GM18498 (cell line): ENCODE data around the gene KIF5B.
A peak's percentile ranks its signal among the peaks of the same experiment; 100 is the strongest.
"Not testable (repeated sequence)": the region's sequence is repeated elsewhere in the genome, so short reads cannot be mapped to it uniquely, and the experiment has no call there.

Source experiments
- ATAC-seq: cut with Tn5 transposase; IDR thresholded peaks from one replicate; pipeline ENCODE4 v1.9.1; 2021; ENCODE audit warnings: mild to moderate bottlenecking, moderate library complexity; ENCODE audit not compliant: unreplicated experiment

The KIF5B gene

DNA sequence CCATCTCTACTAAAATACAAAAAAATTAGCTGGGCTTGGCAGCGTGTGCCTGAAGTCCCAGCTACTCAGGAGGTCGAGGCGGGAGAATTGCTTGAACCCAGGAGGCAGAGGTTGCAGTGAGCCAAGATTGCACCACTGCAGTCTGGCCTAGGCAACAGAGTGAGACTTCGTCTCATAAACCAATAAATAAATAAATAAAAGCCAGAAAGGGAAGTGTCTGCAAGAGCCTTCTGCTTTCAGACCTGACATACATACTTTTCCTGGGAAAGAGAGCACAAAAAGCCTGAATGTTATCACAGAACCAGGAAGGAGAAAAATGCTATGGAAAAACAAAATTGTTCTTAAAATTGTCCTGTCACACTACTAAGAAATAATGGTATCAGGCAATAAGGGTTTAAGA lies 4.1 kb upstream of the KIF5B start:
- ATAC-seq, result no peak

DNA sequence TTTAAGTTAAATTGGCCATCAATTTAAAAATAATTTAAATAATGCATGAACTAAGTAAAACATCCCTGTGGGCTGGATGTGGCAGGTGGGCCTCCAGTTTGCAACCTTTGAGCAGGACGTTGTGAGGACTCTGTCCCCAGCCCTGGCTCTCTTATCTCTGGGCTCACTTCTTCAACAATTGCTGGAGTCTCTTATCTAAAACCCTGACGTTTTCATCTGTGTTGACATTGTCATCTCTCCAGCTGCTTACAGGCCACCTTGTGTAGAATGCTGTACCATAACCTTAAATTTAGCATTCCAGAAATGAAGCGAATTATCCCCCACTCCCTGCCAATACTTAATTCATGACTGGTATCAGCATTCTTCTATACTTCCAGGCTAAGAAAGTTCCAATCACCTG lies 3.2 kb upstream of the KIF5B start:
- ATAC-seq, result no peak

DNA sequence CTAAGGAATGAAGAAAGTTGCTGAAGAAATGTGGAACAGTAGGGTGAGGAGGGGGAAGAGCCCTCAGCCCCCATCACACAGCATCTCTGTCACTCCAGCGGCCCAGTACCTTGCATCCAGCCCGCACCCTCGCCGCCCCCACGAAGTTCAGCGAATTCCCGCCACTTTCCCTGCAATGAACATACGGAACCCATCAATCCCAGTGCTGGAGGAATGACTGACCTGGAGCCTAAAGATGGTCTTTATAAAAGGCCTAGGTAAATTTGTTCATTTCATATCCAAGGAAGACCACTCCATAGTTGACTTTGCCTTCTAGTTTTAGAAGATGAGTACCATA lies 779 bp upstream of the KIF5B start:
- no peak for ATAC-seq

DNA sequence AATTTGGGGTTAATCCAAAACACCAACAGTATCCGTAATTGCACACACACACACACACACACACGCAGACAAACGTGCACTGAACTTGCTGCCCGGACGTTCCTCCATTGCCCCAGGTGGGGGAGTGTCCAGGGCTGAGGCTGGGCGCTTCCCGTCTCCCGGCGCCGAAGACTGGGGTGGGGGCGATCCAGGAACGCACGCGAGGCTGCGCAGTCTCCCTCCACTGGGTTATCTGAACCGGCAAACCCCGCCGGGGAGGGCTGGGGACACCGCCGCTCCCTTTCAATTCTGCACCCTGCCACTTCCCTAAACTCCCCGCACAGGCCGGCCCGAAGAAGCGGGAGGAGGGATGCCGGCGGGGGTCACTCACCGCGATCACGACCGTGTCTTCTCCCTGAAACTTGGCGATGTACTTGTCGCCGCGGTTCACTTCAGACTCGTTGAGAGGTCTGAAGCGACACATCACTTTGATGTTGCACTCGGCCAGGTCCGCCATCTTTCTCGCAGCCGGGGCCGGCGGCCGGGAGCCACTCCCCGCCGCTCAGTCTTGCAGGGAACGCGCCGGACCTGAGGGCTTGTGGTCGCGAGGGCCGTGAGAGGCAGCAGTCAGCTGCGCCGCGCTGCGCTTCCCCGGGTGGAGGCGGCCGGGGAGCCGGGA lies 618 bp downstream of the KIF5B start:
- ATAC-seq, result peak; percentile 60

DNA sequence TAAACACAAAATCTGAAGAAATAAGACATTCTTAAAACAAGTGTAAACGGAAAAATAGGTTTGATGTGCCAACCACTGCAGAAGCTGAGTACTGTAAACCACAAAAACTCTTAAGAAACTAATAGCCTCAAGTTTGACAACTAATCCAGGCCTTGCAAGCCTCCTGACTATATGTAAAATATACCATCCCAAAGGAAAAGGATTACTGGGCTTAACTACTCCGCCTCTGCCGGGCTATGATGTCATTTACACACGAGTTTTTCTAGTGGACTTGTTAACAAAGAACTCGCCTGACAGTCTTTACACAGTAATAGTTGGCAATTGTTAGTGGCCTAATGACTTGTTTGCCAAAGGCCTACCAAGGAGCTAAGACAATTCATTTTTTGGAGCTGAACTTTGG lies 2.1 kb downstream of the KIF5B start:
- no peak for ATAC-seq

DNA sequence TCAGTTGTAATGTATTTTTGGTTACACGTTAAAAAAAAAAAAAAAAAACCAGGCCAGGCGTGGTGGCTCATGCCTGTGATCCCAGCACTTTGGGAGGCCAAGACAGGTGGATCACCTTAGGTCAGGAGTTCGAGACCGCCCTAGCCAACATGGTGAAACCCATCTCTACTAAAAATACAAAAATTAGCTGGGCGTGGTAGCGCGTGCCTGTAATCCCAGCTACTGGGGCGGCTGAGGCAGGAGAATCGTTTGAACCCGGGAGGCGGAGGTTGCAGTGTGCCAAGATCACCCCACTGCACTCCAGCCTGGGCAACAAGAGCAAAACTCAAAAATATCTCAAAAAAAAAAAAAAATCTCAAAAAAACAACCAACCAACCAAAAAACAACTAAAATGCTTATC lies 2.8 kb downstream of the KIF5B start:
- ATAC-seq, result not testable (repeated sequence)

DNA sequence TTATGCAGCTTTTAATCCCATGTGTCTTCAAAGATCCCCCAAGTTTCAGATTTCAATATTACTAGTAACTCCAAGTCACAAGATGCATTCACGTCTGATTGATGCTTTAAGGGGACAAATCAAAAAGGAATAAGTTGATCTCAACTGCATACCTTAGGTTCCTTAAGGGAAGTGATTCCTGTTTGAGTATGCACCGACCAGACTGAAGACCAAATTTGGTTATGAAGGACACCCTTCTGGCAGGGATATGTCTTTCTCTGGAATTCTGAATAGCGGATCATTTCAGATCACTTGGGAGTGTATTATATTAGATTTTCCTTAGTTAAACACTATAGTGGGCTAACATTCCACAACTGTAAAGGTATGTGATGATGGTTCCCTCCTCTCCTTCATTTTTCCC lies 4.3 kb downstream of the KIF5B start:
- ATAC-seq, result no peak

DNA sequence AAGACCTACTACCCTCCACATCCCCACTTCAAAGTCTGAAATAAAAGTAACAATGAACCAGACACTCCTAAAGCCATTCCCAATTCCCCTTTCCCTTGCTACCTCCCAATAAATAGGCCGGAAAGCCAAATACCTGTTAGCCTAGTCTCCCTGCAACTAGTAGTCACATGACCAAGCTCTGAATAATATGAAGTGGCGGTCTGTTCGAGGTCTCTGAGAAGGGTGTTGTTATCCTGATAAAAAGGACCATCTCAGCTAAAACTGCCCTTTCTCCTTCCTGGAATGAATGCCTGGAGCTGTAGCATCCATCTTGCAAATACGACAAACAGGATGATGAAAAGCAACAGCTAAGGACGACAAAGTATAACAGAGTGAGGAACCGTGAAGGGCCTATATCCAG lies 6.0 kb downstream of the KIF5B start:
- no peak for ATAC-seq

DNA sequence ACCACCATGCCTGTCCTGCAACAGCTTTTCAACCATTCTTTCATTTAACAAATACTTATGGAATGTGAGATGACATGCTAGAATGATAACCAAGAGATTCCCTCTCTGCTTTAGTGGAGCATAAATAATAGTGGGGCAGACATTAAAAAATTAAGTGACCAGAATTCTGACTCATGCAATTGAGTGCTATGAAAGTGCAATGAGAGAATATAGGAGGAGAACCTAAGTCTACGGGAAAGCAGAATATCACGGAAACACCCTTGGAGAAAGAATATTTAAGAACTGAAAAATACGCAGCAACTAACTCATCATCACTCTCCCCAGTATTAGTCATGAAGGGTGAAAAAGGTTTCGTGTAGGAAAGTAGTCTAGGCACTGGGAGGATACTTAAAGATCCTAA lies 7.1 kb downstream of the KIF5B start:
- ATAC-seq, result no peak

DNA sequence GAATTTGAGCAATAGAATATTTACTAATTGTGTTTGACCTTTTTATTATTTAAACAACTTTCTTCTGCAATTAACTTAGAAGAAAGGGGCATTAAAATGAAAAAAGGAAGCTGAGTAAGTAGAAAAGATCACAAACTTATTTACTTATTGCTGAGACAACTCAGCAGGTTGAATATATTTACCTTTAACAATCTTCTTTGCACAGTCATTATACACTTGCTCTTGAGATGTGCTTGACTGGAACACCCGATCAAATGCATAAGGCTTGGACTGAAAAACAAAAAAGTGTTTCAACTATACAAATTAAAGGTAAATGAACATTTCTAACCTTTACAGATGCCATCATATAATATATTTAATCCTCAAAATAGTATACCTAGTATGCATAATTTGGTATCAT lies 7.9 kb downstream of the KIF5B start:
- ATAC-seq, result no peak

DNA sequence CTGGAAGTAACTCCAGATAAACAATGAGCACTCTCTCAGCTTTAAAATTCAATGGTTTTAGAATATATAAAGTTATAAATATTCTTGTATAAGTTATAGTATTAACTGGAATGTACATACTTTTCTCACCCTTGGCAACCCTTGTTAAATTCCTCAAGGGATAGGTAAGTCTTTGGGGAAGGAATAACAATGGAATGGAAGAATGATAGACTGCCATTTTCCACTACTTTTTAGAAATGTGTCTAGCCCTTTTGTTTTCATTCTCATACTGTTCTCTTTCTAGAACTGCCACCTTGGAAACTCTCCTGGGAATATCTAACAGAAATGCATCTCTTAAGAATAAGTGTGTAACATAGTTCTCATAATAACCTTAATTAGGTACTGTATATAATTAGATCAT lies 8.3 kb downstream of the KIF5B start:
- no peak for ATAC-seq

DNA sequence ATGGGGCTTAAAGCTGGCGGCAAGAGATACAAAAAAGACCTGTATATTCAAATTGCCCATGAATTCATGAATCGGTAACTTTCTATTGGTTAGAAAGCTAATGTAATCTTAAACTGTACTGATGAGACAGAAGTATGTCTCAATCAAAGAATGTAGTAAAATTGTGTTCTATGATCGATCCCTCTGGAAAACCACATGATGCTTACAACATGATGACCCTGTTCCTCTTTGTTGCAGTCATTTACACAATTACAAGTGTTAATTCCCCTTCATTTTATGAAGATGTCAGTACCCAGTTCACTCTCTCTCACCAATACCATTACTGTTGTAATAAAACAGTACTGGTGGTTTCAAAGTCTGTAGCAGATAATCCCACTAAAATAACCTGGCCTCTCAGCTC lies 10.1 kb downstream of the KIF5B start:
- ATAC-seq, result no peak

DNA sequence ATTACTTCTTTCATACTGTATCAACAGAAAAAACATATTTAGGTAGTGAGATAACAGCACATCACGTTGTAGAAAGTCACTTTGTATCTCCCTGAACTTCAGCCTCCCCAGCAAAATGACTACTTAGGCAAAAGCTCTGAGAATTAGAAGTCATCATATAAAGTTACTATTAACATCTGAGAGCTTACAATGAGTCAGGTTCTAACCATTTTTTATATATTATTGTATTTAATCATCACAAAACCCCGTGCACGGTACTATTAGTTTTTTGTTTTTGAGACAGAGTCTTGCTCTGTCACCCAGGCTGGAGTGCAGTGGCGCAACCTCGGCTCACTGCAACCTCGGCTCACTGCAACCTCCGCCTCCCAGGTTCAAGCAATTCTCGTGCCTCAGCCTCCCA lies 13.5 kb downstream of the KIF5B start:
- ATAC-seq, result not testable (repeated sequence)

DNA sequence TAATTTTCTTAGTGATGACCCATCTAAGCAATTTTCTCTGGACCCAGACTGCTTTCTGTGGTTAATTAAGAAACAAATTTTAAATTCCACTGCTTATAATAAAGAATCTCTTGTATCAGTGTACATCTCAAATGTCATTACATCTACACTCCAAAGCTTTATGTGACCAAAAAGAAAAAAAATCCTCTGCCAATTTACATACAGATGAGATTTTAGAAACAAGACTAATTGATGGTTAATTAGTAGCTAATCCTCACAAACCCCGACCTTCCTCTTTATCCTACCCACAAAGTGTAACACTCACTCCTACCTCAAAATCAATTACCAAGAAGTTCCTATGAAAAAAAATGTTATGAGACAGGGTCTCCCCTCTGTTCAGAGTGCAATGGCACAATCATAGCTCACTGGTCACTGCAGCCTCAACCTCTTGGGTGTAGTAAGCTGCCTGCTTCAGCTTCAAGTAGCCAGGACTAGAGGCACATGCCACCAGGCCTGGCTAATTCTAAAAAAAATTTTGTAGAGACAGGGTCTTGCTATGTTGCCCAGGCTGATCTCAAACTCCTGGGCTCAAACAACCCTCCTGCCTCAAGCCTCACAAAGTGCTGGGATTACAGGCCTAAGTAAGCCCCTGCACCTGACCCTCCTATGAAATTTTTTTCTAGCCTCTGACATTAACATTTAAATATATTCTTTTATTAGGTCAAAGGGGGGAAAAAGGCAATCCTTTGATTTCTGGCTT lies 14.8 kb downstream of the KIF5B start:
- ATAC-seq, result no peak

DNA sequence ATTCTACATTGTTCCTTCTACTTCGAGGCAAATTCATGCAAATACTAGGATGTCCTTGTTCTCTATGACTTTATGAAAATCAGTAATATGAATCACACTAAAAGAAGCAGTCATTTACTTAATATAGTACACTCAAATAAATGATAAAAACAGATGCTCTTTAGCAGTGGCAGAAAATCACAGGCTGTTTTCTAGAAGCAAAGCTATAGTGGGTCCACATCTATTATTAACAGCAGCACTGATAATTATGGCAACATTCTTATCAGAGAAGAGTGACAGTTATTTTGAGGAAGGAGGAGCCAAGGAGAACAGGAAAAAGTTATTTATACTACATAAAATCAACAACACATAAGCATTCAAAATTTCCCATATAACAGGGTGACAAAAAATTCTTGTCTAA lies 16.5 kb downstream of the KIF5B start:
- ATAC-seq, result no peak

DNA sequence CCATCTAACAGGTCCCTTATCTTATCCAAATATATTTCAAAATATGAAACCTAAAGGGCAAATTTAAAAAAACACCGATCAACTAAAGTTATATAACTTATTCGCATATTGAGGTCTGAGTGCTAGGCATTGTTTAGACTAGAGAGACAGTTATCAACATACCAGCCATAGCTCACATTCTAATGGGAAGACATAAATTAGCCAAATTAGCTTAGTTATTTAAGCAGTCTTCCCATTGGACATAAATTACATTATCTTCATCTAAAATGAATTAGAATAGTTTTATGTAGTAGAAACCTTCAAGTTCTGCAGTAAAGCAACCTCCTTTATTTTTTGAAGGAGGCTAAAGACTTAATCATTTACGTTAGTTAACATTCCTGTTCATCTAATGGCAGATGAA lies 17.4 kb downstream of the KIF5B start:
- no peak for ATAC-seq

DNA sequence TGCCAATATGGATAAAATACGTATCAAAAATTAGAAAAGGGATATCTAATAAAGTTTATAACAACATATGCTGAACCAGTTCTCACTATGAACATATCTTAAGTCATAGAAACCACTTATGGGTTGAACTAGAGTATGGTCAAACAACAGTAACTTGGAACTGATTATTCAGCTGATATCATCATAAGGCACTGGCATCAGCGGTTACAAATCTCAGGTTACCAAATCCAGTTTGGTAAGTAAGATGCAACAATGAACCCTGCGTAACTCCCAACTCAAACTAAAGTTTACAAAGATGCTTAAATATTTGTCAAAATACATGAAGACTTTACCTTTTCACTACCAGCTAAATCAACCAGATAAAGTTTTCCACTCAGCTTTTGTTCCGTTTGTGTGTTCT lies 19.3 kb downstream of the KIF5B start:
- no peak for ATAC-seq

DNA sequence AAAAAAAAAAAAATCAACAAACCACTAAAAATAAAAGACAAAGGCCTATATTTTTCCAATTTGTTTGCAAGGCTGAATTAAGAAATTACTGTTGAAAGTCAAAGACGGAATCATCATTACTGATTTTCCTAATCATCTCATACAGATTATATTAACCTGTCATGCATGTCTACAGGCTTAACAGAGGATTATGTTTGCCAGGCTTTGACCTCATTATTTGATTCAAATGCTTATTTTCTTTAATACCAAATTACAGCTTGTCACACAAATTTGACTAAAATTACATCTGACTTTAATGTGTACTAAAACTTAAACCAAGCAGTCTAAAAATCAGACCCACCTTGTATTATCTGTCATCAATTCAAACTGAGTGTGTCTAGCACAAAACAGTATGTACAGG lies 21.2 kb downstream of the KIF5B start:
- ATAC-seq, result no peak

DNA sequence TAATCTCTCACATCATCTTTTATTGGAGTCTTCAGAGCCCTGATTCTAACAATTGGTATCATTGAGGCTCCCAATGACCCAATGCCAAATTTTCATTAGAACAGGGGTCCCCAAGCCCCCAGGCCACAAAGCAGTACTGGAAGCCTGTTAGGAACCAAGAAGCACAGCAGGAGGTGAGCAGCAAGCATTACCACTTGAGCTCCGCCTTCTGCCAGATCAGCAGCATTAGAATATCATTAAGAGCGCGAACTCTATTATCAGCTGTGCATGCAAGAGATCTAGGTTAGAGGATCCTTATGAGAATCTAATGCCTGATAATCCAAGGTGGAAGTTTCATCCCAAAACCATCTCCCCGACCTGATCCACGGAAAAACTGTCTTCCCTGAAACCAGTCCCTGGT lies 23.1 kb downstream of the KIF5B start:
- ATAC-seq, result no peak

DNA sequence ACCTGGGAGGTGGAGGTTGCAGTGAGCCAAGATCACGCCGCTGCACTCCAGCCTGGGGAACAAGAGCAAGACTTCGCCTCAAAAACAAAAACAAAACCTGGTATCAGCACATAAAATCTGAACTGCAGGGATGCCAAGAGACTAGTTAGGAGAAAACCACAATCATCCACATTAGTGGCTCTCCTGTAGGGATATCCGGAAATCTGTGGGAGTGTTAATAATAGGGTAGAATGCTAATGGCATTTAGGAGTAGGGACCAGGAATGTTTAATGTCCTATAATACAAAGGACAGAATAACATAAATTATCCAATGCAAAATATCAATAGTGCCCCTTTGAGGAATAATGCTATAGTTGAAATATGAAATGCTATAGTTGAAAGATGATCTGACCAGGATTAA lies 24.3 kb downstream of the KIF5B start:
- ATAC-seq, result no peak

DNA sequence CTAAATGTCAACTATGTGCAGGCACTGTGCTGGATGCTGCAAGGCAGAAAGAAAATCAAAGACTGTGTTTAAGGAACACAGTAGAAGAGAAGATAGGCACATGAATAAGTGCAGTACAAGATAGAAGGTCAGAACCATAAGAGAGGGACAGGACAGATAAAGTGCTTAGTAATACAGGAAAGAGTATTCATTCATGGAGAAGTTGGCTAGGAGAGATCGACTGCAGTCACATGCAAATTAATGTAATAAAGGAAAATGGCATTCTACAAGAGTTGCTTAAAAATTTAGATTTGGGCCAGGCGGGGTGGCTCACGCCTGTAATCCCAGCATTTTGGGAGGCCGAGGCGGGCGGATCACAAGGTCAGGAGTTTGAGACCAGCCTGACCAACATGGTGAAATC lies 24.8 kb downstream of the KIF5B start:
- ATAC-seq, result no peak

DNA sequence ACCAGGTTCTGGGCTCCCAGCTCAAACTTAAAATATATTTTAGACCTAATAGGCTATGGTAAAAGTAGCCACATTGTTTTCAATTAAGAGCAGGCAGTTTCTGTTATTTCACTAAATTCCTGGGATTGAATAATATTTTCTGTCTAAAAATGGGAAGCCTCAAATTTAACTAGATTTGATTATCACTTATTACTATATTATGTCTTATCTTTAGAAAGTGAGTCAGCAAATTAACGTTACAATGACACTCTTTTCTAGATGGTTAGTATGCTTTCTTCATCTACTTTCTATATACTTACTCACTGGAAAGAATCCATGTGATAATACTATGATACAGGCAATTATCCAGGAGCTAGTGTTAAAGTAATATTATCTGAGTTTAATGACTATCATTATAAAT lies 27.5 kb downstream of the KIF5B start:
- no peak for ATAC-seq

DNA sequence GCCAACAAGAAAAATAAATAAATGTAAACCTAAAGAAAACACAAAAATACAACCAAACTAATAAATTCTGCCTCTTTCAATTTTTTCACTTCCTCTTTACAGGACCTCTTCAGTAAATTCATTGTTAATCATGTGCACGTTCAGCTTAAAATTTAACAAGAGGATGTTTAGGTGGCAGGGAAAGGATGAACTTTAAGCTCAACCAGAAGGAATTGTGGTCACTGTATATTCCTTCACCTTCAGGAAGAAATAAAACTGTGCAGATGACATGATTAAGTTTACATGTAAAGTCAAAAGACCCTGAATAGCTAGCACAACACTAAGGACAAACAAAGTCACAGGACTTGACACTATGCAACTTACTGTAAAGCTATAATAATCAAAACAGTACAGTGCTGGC lies 33.0 kb downstream of the KIF5B start:
- no peak for ATAC-seq
